DMS114 treated with DMSO at 0.1 percent for 48 hours (cell line): Measurements from ENCODE around the gene ZNF134.

Source experiments
- DNase-seq: peaks from one replicate; lab custom pipeline; 2025; ENCODE audit not compliant: unreplicated experiment; lab: John Stamatoyannopoulos, UW

ZNF134 gene

DNA sequence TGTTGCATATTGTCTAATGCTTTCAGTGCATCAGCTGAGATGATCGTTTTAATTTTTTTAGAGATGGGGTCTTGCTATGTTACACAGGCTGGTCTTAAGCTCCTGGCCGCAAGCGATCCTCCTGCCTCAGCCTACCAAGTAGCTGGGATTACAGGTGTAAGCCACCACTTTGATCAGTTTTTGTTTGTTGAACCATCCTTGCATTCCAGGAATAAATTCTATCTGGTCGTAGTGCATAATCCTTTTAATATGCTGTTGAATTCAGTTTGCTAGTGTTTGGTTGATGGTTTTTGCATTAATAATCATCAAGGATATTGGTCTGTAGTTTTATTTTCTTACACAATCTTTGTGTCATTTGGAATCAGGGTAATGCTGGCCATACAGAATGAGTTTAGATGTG lies 23.3 kb downstream of the ZNF134 start:
- DNase-seq, result no peak

GRCh38 chr19:57641715-57642234 lies 27.7 kb downstream of the ZNF134 start:
- no peak for DNase-seq

DNA sequence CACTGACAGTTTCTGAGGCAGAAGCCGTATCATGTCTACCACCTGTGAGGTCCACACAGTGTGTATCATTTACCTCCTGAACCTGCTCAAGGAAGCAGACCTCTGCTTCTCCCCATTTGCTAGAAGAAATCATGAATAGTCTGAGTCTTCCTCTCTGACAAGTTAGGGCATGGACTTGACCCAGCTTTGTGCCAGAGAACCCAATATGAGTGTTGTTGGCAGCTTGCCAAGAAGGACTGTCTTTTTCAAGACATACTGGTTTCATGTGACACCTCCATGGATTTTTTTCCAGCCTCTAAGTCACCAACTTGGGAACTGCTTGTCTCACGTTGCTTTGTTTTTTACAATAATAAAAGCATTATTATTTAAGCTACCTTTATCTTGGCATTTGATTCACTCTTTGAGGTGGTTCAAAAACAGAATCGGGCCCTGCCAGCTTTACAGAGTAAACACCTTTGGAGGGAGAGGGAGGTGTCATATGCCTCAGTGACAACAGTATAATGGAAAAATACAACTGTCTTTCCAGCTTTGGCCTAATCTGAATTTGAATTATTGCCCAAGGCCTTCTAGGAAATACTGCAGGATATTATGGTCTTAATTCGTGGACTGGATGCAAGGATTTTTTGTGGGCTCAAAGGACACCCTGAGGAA lies 28.5 kb downstream of the ZNF134 start:
- DNase-seq, result no peak

GRCh38 chr19:57643734-57644133 lies 29.7 kb downstream of the ZNF134 start:
- no peak for DNase-seq

DNA sequence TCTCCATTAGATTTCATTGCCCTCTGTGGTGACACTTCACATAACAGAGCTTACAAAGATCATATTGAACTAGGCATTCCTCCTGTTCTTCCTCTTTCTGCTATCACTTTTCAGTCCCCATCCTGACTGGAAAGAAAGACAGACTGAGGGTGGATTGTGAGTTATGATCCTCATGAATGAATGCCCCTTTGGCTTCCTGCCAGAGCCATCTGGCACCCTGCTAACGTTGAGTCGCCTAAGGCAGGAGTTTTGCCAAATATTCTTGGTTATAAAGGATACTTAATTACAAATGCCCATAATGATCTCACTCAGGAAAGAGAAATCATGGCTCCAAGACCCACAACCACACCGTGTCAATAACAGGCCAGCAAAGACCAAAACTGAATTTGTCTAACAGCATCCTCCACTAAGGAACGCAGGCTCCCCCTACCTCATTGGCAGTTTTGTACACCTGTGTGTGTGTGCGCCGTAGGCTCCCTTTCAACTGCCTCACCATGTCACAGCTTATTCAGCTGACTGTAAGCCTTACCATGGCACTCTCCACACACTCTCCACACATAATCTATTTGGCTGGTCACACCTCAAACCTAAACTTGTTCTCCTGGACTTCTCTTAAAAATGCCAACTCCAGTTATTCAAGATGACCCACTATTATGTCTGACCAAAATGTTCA lies 34.4 kb downstream of the ZNF134 start:
- no peak for DNase-seq

DNA sequence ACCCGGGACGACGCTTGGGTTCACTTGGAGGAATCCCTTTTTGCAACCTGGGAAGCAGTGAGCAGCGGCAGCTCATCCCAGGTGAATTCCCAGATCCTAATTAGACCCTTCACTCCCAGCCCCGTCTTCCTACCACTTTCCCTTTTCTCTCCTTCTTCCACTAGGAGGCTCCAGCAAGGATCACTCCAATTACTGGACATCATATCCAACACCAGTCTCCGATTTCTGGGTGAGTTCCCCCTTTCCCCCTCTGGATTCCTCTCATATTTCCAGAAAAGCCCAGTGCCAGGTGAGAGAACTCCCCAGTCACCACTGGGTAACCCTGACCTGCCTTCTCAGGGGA lies 37.6 kb downstream of the ZNF134 start:
- no peak for DNase-seq

DNA sequence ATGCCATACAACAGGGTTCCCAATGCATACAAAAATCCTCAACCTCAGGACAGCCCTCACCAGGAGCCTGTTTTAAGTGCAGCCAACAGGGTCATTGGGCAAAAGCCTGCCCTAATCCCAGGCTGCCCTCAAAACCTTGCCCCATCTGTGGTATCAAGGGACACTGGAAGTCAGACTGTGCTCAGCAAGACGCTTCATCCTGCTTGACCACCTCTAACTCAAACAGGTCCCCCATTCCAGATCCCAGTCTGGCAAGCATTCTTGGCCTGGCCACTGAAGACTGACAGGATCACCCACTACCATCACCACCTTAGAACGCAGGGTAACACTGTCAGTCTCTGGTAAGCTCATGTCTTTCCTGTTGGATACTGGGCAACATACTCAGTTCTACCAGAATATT lies 39.6 kb downstream of the ZNF134 start:
- DNase-seq, result no peak

GRCh38 chr19:57655443-57655842 lies 41.4 kb downstream of the ZNF134 start:
- DNase-seq, result no peak

DNA sequence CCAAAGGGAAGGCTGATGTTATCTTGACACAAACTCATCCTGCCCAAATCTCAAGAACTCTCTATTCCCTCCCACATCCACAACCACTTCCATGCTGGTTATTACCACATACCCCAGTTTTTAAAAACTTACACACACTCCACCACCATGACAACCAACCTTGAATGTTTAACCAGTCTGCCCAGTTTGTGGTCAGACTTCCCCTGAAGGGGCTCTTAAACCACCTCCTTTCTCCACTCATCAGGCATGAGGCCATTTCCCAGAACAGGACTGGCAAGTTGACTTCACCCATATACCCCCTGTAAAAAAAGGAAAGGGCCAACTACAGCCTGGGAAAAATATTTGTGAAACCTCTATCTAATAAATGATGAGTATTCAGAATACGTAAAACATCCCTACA lies 42.3 kb downstream of the ZNF134 start:
- DNase-seq, result no peak

DNA sequence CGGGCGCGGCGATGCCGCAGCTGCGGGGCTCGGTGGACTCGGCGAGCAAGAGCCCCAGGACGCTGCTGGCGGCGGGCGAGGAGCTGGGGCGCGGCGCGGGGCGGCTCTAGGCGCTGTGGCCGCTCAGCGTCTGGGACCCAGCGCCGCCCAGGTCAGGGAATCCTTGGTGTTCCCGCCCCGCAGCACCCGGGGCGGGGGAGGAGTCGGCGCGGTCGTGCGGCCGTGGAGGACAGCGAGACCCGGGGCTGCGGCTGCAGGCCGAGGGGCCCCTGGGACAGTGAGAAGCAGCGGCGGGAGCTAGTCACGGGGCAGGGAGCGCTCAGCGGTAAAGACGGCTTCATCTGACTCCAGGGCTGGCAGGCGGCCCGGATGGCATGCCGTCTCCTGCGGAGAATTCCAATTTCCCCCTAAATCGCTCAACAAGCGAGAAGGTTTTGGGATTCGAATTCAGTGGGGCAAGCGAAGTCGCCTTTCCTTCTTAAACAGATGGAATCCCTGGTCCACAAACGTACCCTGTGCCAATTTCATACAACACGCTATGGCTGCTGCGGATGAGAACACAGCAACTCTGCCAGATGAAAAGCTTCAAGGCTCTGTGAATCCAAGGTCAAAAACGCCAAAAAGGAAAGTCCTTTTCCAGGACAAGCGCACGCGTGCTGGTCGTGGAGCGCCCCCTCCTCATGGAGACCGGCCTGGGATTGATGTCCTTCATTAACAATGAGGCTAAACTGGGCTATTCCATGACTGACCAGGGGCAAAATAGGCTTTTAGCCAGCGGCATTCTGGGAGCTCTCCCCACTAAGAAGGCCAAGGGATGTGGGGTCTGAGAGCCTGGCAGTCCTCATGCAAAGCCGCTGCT lies 50.5 kb downstream of the ZNF134 start:
- DNase-seq, result peak; percentile 46

DNA sequence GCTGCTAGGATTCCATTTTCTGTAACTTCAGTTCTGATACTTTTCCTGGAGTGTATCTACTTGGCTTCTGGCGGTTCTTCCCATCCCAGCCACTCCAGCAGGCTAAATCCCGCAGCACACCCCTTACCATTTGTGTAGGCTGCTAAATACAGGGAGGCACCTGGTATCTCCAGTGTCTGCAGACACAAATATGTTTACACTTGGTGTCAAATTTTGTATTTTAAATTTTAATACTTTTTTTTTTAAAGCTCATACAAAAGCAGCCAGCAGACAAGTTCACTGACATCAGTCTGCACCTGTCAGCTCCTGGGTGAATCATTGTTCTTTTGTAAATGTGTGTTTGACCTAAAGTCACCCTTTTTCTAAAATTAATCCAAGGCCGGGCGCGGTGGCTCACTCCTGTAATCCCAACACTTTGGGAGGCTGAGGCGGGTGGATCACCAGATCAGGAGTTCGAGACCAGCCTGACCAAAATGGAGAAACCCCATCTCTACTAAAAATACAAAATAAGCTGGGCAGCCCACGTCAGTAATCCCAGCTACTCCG lies 51.3 kb downstream of the ZNF134 start:
- no peak for DNase-seq

- DNase-seq, result no peak
These were observed 53.2 kb downstream of the ZNF134 start for GRCh38 chr19:57667228-57667627.

DNA sequence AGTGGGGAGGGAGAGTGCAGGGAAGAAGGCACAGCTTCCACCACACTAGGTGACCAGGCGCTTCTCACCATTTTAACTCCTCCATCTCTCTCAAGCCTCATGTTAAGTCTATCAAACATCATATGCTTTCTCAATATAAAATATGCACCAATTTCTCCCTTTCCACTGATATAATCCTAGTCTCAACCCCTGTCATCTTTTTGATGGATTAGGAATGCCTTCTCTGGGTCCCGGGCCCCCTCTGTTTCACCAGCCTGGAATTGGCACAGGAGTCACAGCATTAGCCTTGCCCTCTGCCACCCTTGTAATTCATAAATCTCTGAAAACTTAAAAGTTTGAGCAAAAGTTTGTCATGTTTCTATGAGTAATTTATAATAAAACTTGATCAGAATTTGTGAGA lies 54.6 kb downstream of the ZNF134 start, which contains the start of gene ZSCAN4:
TSS of gene ZSCAN4 (plus strand) at position 301 of the 400 bp plus-strand sequence. CDS start 7,211 bp downstream, outside the sequence.
- no peak for DNase-seq

DNA sequence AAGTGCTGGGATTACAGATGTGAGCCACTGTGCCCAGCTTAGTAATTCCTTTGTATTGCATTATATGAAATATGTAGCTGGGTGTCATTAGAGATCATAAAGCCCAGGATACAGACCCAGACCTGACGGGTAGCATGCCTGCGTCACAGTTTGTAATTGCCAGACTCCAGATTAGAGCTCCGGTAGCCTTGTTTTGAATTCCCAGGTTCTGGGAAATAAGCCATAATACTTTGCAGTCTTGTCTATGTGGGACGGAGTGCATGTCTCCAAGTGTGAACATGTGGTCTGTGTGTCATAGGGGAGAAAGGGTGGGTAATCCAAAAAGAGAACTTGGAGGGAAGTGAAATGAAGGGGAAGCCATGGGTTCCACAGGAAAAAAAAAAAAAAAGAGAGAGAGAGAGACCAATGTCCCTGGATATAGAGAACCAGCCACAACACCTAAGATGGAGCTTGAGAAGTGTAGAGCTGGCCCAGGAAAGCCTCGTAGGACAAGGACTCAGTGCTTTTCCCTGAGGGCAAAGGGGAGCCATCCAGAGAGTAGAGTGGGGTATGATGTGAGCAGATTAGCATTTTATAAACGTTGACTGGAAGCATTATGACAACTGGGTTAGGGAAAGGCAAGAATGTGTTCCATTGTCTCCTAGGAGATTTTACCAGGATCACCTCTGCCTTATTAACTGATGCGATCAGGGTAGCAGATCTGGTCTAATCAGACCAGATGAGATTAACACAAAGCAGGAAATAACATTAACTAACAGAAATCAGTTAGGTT lies 57.3 kb downstream of the ZNF134 start:
- DNase-seq, result no peak

DNA sequence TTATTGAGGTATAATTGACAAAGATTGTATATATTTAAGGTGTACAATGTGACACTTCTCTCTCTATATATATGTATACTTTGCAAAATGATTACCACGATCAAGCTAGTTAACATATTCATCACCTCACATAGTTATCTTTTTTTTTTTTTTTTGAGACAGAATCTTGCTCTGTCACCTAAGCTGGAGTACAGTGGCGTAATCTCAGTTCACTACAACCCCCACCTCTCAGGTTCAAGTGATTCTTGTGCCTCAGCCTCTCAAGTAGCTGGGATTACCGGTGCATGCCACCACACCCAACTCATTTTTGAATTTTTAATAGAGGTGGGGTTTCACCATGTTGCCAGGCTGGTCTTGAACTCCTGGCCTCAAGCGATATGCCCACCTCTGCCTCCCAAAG lies 58.4 kb downstream of the ZNF134 start:
- DNase-seq, result no peak
